Mesenchymal stem cell (in vitro differentiated cells and primary cell): Measurements from ENCODE around the gene RBM11.

Experiments
- DNase-seq: peaks from one replicate; pipeline ENCODE4 v3.0.0-alpha.2; 2013
- H2AFZ ChIP-seq: one replicate; pipeline ENCODE4 v1.6.1; 2013; ENCODE audit warnings: low read depth, mild to moderate bottlenecking, control low read depth, inconsistent platforms, low read length, moderate library complexity
- H2AK5ac ChIP-seq: 2 replicates; pipeline ENCODE4 v1.6.1; 2013; ENCODE audit warnings: low read length, moderate library complexity, mild to moderate bottlenecking, inconsistent platforms; ENCODE audit not compliant: severe bottlenecking
- H2BK120ac ChIP-seq: one replicate; pipeline ENCODE4 v1.6.1; 2013; ENCODE audit warnings: low read depth, mild to moderate bottlenecking, inconsistent platforms, low read length, moderate library complexity
- H2BK12ac ChIP-seq, 2 experiments: one replicate each; pipeline ENCODE4 v1.6.1; 2013; ENCODE audit warnings: inconsistent platforms in 2 of 2, low read length in 2 of 2, mild to moderate bottlenecking in 2 of 2, moderate library complexity in 2 of 2, control low read depth in 1 of 2
- H2BK15ac ChIP-seq: one replicate; pipeline ENCODE4 v1.6.1; 2013; ENCODE audit warnings: mild to moderate bottlenecking, low read depth, inconsistent platforms; ENCODE audit not compliant: poor library complexity, severe bottlenecking
- H2BK5ac ChIP-seq: 2 replicates; pipeline ENCODE4 v1.6.1; 2013; ENCODE audit warnings: low read depth, mild to moderate bottlenecking, low read length, control low read depth, inconsistent platforms; ENCODE audit not compliant: poor library complexity, severe bottlenecking
- H3K14ac ChIP-seq, 2 experiments: one replicate each; pipeline ENCODE4 v1.6.1; 2013; ENCODE audit warnings: inconsistent platforms in 2 of 2, low read length in 2 of 2, control low read depth in 1 of 2, mild to moderate bottlenecking in 1 of 2, moderate library complexity in 1 of 2
- H3K18ac ChIP-seq, 2 experiments: one replicate each; pipeline ENCODE4 v1.6.1; 2013; ENCODE audit warnings: inconsistent platforms in 2 of 2, low read length in 2 of 2, control low read depth in 1 of 2, low read depth in 1 of 2, mild to moderate bottlenecking in 1 of 2
- H3K23ac ChIP-seq, 2 experiments: one replicate each; pipeline ENCODE4 v1.6.1; 2013; ENCODE audit warnings: inconsistent platforms in 2 of 2, low read length in 2 of 2, mild to moderate bottlenecking in 2 of 2, moderate library complexity in 2 of 2, control low read depth in 1 of 2
- H3K27ac ChIP-seq: 2 replicates; pipeline ENCODE4 v1.5.1; 2013; ENCODE audit warnings: mild to moderate bottlenecking, moderate library complexity, low read length, control low read depth, inconsistent platforms; ENCODE audit not compliant: poor library complexity, severe bottlenecking
- H3K27me3 ChIP-seq, 2 experiments: 2 replicates each; pipeline versions ENCODE4 v1.6.1 to v1.7.0; 2013; ENCODE audit warnings: low read length in 2 of 2, mild to moderate bottlenecking in 2 of 2, moderate library complexity in 2 of 2, control low read depth in 1 of 2, inconsistent platforms in 1 of 2; ENCODE audit not compliant: control insufficient read depth in 1 of 2, insufficient read depth in 1 of 2
- H3K36me3 ChIP-seq, 2 experiments: 2 replicates each; pipeline versions ENCODE4 v1.6.1 to v1.7.0; 2013; ENCODE audit warnings: low read length in 2 of 2, control low read depth in 1 of 2, inconsistent platforms in 1 of 2, low read depth in 1 of 2, mild to moderate bottlenecking in 1 of 2; ENCODE audit not compliant: insufficient read depth in 2 of 2, control insufficient read depth in 1 of 2
- H3K4ac ChIP-seq, 2 experiments: one replicate each; pipeline ENCODE4 v1.6.1; 2013; ENCODE audit warnings: inconsistent platforms in 2 of 2, low read length in 2 of 2, mild to moderate bottlenecking in 2 of 2, moderate library complexity in 2 of 2, control low read depth in 1 of 2, low read depth in 1 of 2
- H3K4me1 ChIP-seq: 2 replicates; pipeline ENCODE4 v1.6.1; 2013; ENCODE audit warnings: low read depth, low read length, control low read depth; ENCODE audit not compliant: control insufficient read depth, insufficient read depth
- H3K4me2 ChIP-seq: 2 replicates; pipeline ENCODE4 v1.6.1; 2013; ENCODE audit warnings: low read length, mild to moderate bottlenecking, inconsistent platforms; ENCODE audit not compliant: poor library complexity, severe bottlenecking
- H3K4me3 ChIP-seq, 2 experiments: 2 replicates each; pipeline versions ENCODE4 v1.5.1 to v1.7.0; 2013; ENCODE audit warnings: low read length in 2 of 2, mild to moderate bottlenecking in 2 of 2, control low read depth in 1 of 2, low read depth in 1 of 2; ENCODE audit not compliant: insufficient read depth in 1 of 2
- H3K79me1 ChIP-seq: replicated peaks from 2 replicates; pipeline ENCODE4 v1.6.1; 2013; ENCODE audit warnings: mild to moderate bottlenecking, control low read depth, low read length, inconsistent platforms; ENCODE audit not compliant: poor library complexity, severe bottlenecking
- H3K9ac ChIP-seq: 2 replicates; pipeline ENCODE4 v1.7.0; 2013; ENCODE audit warnings: mild to moderate bottlenecking, low read length, moderate library complexity
- H3K9me3 ChIP-seq: 2 replicates; pipeline ENCODE4 v1.7.0; 2013; ENCODE audit warnings: mild to moderate bottlenecking, low read length; ENCODE audit not compliant: control insufficient read depth
- H4K8ac ChIP-seq: one replicate; pipeline ENCODE4 v1.6.1; 2013; ENCODE audit warnings: inconsistent platforms, mild to moderate bottlenecking, low read length, moderate library complexity
- H4K91ac ChIP-seq: one replicate; pipeline ENCODE4 v1.6.1; 2013; ENCODE audit warnings: mild to moderate bottlenecking, low read length, inconsistent platforms
- WGBS: methylation state at CpG from one replicate; pipeline ENCODE4 v1.1.7; 2013; ENCODE audit warnings: mixed read lengths; 5-methylcytosine and 5-hydroxymethylcytosine counted together

RBM11 gene

DNA sequence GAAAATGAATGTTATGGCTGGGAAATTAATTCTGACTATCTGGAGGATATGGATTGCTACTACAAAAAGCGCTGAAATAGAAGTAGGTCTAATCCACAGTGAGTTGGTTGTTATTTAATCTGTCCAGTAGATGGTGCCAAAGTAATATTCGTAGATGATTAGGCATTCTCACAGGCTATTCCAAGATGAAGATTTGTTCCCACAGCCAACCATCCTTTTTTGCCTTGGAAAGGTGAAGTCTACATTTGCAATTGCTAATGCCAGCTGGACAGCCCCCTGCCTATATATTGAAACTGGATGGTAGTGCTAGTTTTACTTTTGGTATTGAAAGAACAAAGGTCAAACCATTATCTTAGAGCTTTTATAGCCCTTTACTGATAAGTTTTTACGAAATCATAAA lies 43.8 kb downstream of the RBM11 start:
- Histone ChIP-seq H2AK5ac (no peak overlapping the region), H3K27ac (no peak overlapping the region), H3K18ac (no peak overlapping the region), H3K27me3 (peaks cover 0 to 6% of the 10 kb centered on the region in 2 experiments), H3K9me3 (no peaks in the 10 kb centered on the region), H3K23ac (no peak overlapping the region), H3K9ac (no peak overlapping the region), H4K8ac (no peak overlapping the region), H3K36me3 (no peaks in the 10 kb centered on the region), H2BK15ac (no peak overlapping the region), H4K91ac (no peak overlapping the region), H3K4me1 (no peaks in the 10 kb centered on the region), H2BK12ac (no peak overlapping the region), H2BK5ac (no peak overlapping the region), H3K14ac (no peak overlapping the region), H3K79me1 (no peaks in the 10 kb centered on the region), H2AFZ (no peak overlapping the region), H3K4me2 (no peak overlapping the region), H2BK120ac (no peak overlapping the region), H3K4me3 (no peak overlapping the region), H3K4ac (no peak overlapping the region)
- DNase-seq, result peak; percentile 53
- 21% methylated on average over 2 of the region's 3 CpGs for WGBS

DNA sequence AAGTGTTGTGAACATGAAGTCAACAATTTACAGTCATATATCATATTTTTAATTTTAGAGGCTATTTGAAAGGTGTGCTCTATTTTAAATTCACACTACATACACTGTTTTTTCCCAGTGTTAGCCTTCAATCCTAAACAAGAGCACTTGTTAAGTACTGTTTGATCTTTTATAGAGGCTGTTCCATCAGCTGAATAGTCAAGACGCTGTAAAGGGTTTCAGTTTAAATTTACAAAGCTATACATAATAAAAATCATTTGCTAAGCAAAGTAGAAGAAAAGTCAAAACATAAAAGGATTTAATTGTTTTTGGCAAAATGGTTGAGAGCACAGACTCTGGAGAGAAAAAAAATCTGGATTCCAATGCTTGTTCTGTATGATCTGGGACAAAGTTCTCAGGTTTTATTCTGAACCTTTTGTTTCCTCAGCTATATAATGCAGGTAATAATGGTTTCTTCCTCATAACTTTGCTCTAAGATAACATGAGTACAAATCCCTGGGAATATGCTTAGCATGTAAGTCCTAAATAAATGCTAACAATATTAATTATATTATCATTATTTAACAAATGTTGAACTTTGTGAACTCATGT lies 44.3 kb downstream of the RBM11 start:
- H3K4me3 ChIP-seq, result no peak overlapping the region
- no peaks in the 10 kb centered on the region for H3K36me3 ChIP-seq
- H3K27ac ChIP-seq, result no peak overlapping the region
- no peak overlapping the region for H3K9ac ChIP-seq
- H3K4ac ChIP-seq, result no peak overlapping the region
- no peak overlapping the region for H2AK5ac ChIP-seq
- no CpG with 5 or more reads among the region's 1 CpG for WGBS
- H2BK5ac ChIP-seq, result no peak overlapping the region
- no peaks in the 10 kb centered on the region for H3K9me3 ChIP-seq
- no peak overlapping the region for H2BK120ac ChIP-seq
- H4K8ac ChIP-seq, result no peak overlapping the region
- H3K79me1 ChIP-seq, result no peaks in the 10 kb centered on the region
- no peak overlapping the region for H3K23ac ChIP-seq
- H3K4me2 ChIP-seq, result no peak overlapping the region
- no peak overlapping the region for H2BK15ac ChIP-seq
- no peak overlapping the region for H3K14ac ChIP-seq
- peaks cover 0 to 6% of the 10 kb centered on the region in 2 experiments for H3K27me3 ChIP-seq
- no peak overlapping the region for H3K18ac ChIP-seq
- no peak overlapping the region for H2BK12ac ChIP-seq
- no peak for DNase-seq
- no peak overlapping the region for H2AFZ ChIP-seq
- H4K91ac ChIP-seq, result no peak overlapping the region
- no peaks in the 10 kb centered on the region for H3K4me1 ChIP-seq

DNA sequence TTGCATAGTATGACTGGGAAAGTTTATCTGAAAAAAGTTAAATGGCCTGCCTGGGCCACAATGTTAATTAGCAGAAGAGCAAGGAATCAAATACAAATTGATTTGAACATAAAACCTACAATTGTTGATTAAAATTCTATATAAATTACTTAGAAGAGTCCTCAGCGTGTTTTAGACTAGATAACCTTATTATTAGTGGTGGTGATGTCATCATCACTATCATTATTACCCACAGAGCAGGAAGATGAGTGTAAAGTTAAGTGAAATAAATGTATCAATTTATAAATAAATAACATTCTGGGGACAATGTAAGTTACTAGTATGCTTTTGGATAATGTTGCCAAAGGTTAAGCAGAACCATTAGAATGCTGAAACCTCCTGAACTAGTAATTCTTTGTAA lies 46.1 kb downstream of the RBM11 start:
- Histone ChIP-seq H4K91ac (no peak overlapping the region), H3K23ac (no peak overlapping the region), H3K79me1 (no peaks in the 10 kb centered on the region), H3K4me3 (no peak overlapping the region), H3K18ac (no peak overlapping the region), H2BK15ac (no peak overlapping the region), H3K27me3 (peaks cover 0 to 6% of the 10 kb centered on the region in 2 experiments), H4K8ac (no peak overlapping the region), H2BK5ac (no peak overlapping the region), H3K9ac (no peak overlapping the region), H2AFZ (no peak overlapping the region), H2BK120ac (no peak overlapping the region), H3K4me1 (no peaks in the 10 kb centered on the region), H2AK5ac (no peak overlapping the region), H3K4me2 (no peak overlapping the region), H3K9me3 (no peaks in the 10 kb centered on the region), H3K27ac (no peak overlapping the region), H3K36me3 (no peaks in the 10 kb centered on the region), H2BK12ac (no peak overlapping the region), H3K4ac (no peak overlapping the region), H3K14ac (no peak overlapping the region)
- no peak for DNase-seq
- WGBS, result no CpG with 5 or more reads among the region's 1 CpG

DNA sequence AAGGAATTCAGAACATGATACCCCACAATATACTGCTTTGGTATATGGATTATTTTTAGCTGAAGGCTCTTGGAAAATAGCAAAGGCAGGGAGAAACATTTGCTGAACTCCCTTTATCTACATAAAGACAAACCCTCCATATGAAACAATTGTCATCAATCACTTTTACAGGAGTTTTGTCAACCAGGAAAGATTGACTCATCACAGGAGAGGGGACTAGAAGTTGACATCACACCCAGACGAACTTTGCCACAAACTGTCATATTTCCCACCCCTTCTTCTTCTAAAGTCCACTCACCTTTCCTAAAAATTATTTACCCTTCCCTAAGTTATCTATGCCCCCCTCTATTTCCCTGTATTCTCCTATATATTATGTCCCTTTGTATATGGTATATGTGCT lies 47.9 kb downstream of the RBM11 start:
- no peak overlapping the region for H2AK5ac ChIP-seq
- H3K9me3 ChIP-seq, result no peaks in the 10 kb centered on the region
- no peak overlapping the region for H4K8ac ChIP-seq
- no peak overlapping the region for H2BK5ac ChIP-seq
- no peak overlapping the region for H3K14ac ChIP-seq
- no peak overlapping the region for H3K4ac ChIP-seq
- no peak overlapping the region for H3K4me2 ChIP-seq
- H2AFZ ChIP-seq, result no peak overlapping the region
- H3K23ac ChIP-seq, result no peak overlapping the region
- no peak overlapping the region for H3K27ac ChIP-seq
- no peak overlapping the region for H2BK15ac ChIP-seq
- no peak overlapping the region for H3K9ac ChIP-seq
- 93% methylated on average over 1 of the region's 1 CpG for WGBS
- DNase-seq, result no peak
- H2BK12ac ChIP-seq, result no peak overlapping the region
- H3K4me3 ChIP-seq, result no peak overlapping the region
- no peaks in the 10 kb centered on the region for H3K79me1 ChIP-seq
- H3K18ac ChIP-seq, result no peak overlapping the region
- H2BK120ac ChIP-seq, result no peak overlapping the region
- no peak overlapping the region for H4K91ac ChIP-seq
- H3K27me3 ChIP-seq, result no peaks in the 10 kb centered on the region
- H3K36me3 ChIP-seq, result no peaks in the 10 kb centered on the region
- no peaks in the 10 kb centered on the region for H3K4me1 ChIP-seq
